HAP-1 (cell line): ENCODE data around the gene FAM241B.
A peak's percentile ranks its signal among the peaks of the same experiment; 100 is the strongest.

Source experiments
- DNase-seq, 2 experiments: peaks; one replicate each; pipeline ENCODE4 v3.0.0-alpha.2; 2016 to 2020; ENCODE audit warnings: low spot score in 2 of 2
- H3K27me3 ChIP-seq: fragments of 250-450 bp; sonication (Bioruptor Pico); 2 replicates; pipeline ENCODE4 v1.5.1; 2020; ENCODE audit warnings: low read depth, mild to moderate bottlenecking, moderate library complexity
- H3K36me3 ChIP-seq: fragments of 250-450 bp; sonication (Bioruptor Pico); replicated peaks from 2 replicates; pipeline ENCODE4 v1.5.1; 2020; ENCODE audit warnings: mild to moderate bottlenecking
- H3K4me1 ChIP-seq: fragments of 250-450 bp; sonication (Bioruptor Pico); 2 replicates; pipeline ENCODE4 v1.5.1; 2020; ENCODE audit warnings: mild to moderate bottlenecking
- H3K4me3 ChIP-seq: fragments of 250-450 bp; sonication (Bioruptor Pico); 2 replicates; pipeline ENCODE4 v1.5.1; 2020; ENCODE audit warnings: mild to moderate bottlenecking, moderate library complexity
- H3K9me3 ChIP-seq: fragments of 250-450 bp; sonication (Bioruptor Pico); 2 replicates; pipeline ENCODE4 v1.5.1; 2020; ENCODE audit warnings: mild to moderate bottlenecking, moderate library complexity
- in situ Hi-C: fragments of 300-500 bp; cut with MboI; formaldehyde crosslinking; loops from 3 replicates; pipeline ENCODE4 v1.14.3; 2020; ENCODE audit warnings: low sequenced_read_pairs, inconsistent platforms, mixed read lengths

The FAM241B gene

GRCh38 chr10:69626826-69627225 lies 3.2 kb upstream of the FAM241B start:
- no peak for DNase-seq
- no peak overlapping the region for H3K4me3 ChIP-seq
- H3K27me3 ChIP-seq, result no peaks in the 10 kb centered on the region
- in situ Hi-C loops, result loop anchor here (25.0 kb wide), 1 partner anchor 390 kb away; no protein-coding TSS in a partner anchor
- H3K4me1 ChIP-seq, result no peaks in the 10 kb centered on the region
- no peaks in the 10 kb centered on the region for H3K36me3 ChIP-seq
- peaks cover 4% of the 10 kb centered on the region; the same call in 1 of the 2 replicates for H3K9me3 ChIP-seq

- in situ Hi-C loops, result loop anchor here (25.0 kb wide), 1 partner anchor 392 kb away; no protein-coding TSS in a partner anchor
- H3K4me3 ChIP-seq, result no peak overlapping the region
- DNase-seq, result no peak
- no peaks in the 10 kb centered on the region for H3K4me1 ChIP-seq
- H3K27me3 ChIP-seq, result no peaks in the 10 kb centered on the region
- peaks cover 4% of the 10 kb centered on the region; the same call in 1 of the 2 replicates for H3K36me3 ChIP-seq
- peaks cover 4% of the 10 kb centered on the region; the same call in 1 of the 2 replicates for H3K9me3 ChIP-seq
These were observed 1.2 kb upstream of the FAM241B start for GRCh38 chr10:69628891-69629290.

GRCh38 chr10:69629519-69629896 lies 539 bp upstream of the FAM241B start:
- H3K36me3 ChIP-seq, result peaks cover 4% of the 10 kb centered on the region; the same call in 1 of the 2 replicates
- peak overlapping the region; percentile 44 for H3K4me3 ChIP-seq

GRCh38 chr10:69630651-69631400 lies 779 bp downstream of the FAM241B start:
- Histone ChIP-seq H3K27me3 (no peaks in the 10 kb centered on the region), H3K36me3 (peaks cover 4% of the 10 kb centered on the region; the same call in 1 of the 2 replicates), H3K9me3 (no peaks in the 10 kb centered on the region), H3K4me1 (no peaks in the 10 kb centered on the region), H3K4me3 (peak overlapping the region; percentile 44)
- in situ Hi-C loops, result loop anchor here (10.0 to 25.0 kb wide), 2 partner anchors 196 to 394 kb away; no protein-coding TSS in a partner anchor
- no peak for DNase-seq

More at GRCh38 chr10:69629519-69629896, 539 bp upstream of the FAM241B start:
- in situ Hi-C loops, result loop anchor here (25.0 kb wide), 1 partner anchor 392 kb away; no protein-coding TSS in a partner anchor
- Histone ChIP-seq H3K4me1 (no peaks in the 10 kb centered on the region), H3K27me3 (no peaks in the 10 kb centered on the region), H3K9me3 (no peaks in the 10 kb centered on the region; the same call in 1 of the 2 replicates)
- no peak for DNase-seq

- H3K9me3 ChIP-seq, result no peaks in the 10 kb centered on the region
- H3K4me3 ChIP-seq, result no peak overlapping the region
- H3K27me3 ChIP-seq, result no peaks in the 10 kb centered on the region
- peaks cover 4% of the 10 kb centered on the region; the same call in 1 of the 2 replicates for H3K36me3 ChIP-seq
- DNase-seq, result no peak
- in situ Hi-C loops, result loop anchor here (10.0 to 25.0 kb wide), 2 partner anchors 197 to 394 kb away; no protein-coding TSS in a partner anchor
- H3K4me1 ChIP-seq, result no peaks in the 10 kb centered on the region
These were observed 1.5 kb downstream of the FAM241B start for GRCh38 chr10:69631566-69631965.

GRCh38 chr10:69632516-69633199 lies 2.6 kb downstream of the FAM241B start:
- in situ Hi-C loops, result loop anchor here (10.0 to 25.0 kb wide), 2 partner anchors 198 to 395 kb away; no protein-coding TSS in a partner anchor

GRCh38 chr10:69633673-69634635 lies 3.9 kb downstream of the FAM241B start:
- Histone ChIP-seq H3K36me3 (peaks cover 4% of the 10 kb centered on the region; the same call in 1 of the 2 replicates), H3K4me3 (no peak overlapping the region), H3K27me3 (no peaks in the 10 kb centered on the region), H3K4me1 (no peaks in the 10 kb centered on the region), H3K9me3 (no peaks in the 10 kb centered on the region)
- in situ Hi-C loops, result loop anchor here (10.0 to 25.0 kb wide), 2 partner anchors 199 to 397 kb away; no protein-coding TSS in a partner anchor
- no peak for DNase-seq

More at GRCh38 chr10:69632516-69633199, 2.6 kb downstream of the FAM241B start:
- peaks cover 4% of the 10 kb centered on the region; the same call in 1 of the 2 replicates for H3K36me3 ChIP-seq
- H3K9me3 ChIP-seq, result no peaks in the 10 kb centered on the region
- no peaks in the 10 kb centered on the region for H3K27me3 ChIP-seq
- DNase-seq, result no peak
- H3K4me3 ChIP-seq, result no peak overlapping the region
- H3K4me1 ChIP-seq, result no peaks in the 10 kb centered on the region

- in situ Hi-C loops, result loop anchor here (5.0 to 25.0 kb wide), 3 partner anchors 118 to 398 kb away; no protein-coding TSS in a partner anchor
- Histone ChIP-seq H3K9me3 (no peaks in the 10 kb centered on the region), H3K4me3 (no peak overlapping the region), H3K4me1 (no peaks in the 10 kb centered on the region), H3K27me3 (no peaks in the 10 kb centered on the region), H3K36me3 (peaks cover 4% of the 10 kb centered on the region; the same call in 1 of the 2 replicates)
- no peak for DNase-seq
These were observed 4.8 kb downstream of the FAM241B start for GRCh38 chr10:69634759-69635425.

- Histone ChIP-seq H3K9me3 (no peaks in the 10 kb centered on the region), H3K27me3 (no peaks in the 10 kb centered on the region), H3K4me1 (no peaks in the 10 kb centered on the region), H3K4me3 (no peak overlapping the region), H3K36me3 (peaks cover 4% of the 10 kb centered on the region; the same call in 1 of the 2 replicates)
- no peak for DNase-seq
- in situ Hi-C loops, result loop anchor here (5.0 to 25.0 kb wide), 3 partner anchors 118 to 398 kb away; no protein-coding TSS in a partner anchor
These were observed 5.6 kb downstream of the FAM241B start for GRCh38 chr10:69635428-69636272.

- in situ Hi-C loops, result loop anchor here (5.0 to 25.0 kb wide), 3 partner anchors 119 to 399 kb away; no protein-coding TSS in a partner anchor
- H3K4me3 ChIP-seq, result no peak overlapping the region
- no peaks in the 10 kb centered on the region for H3K4me1 ChIP-seq
- DNase-seq, result no peak
- peaks cover 4% of the 10 kb centered on the region; the same call in 1 of the 2 replicates for H3K36me3 ChIP-seq
- no peaks in the 10 kb centered on the region for H3K27me3 ChIP-seq
- no peaks in the 10 kb centered on the region for H3K9me3 ChIP-seq
These were observed 6.2 kb downstream of the FAM241B start for GRCh38 chr10:69636273-69636575.

- in situ Hi-C loops, result loop anchor here (5.0 to 25.0 kb wide), 3 partner anchors 120 to 400 kb away; no protein-coding TSS in a partner anchor
- peaks cover 4% of the 10 kb centered on the region; the same call in 1 of the 2 replicates for H3K36me3 ChIP-seq
- no peaks in the 10 kb centered on the region for H3K4me1 ChIP-seq
- no peaks in the 10 kb centered on the region for H3K27me3 ChIP-seq
- peak in 1 of 2 experiments; percentile 28 for DNase-seq
- no peak overlapping the region for H3K4me3 ChIP-seq
- no peaks in the 10 kb centered on the region for H3K9me3 ChIP-seq
These were observed 6.9 kb downstream of the FAM241B start for GRCh38 chr10:69636626-69637605.
